Fibroblast of skin of right quadriceps (primary cell): ENCODE measurements around the gene GABBR2.
"Not testable (repeated sequence)": the region's sequence is repeated elsewhere in the genome, so short reads cannot be mapped to it uniquely, and the experiment has no call there.

Experiments
- DNase-seq: peaks from one replicate; pipeline ENCODE4 v3.0.0-alpha.2; 2013

GABBR2 gene

GRCh38 chr9:98276907-98277469 is 431.7 kb downstream of the GABBR2 start:
- DNase-seq, result no peak

DNA sequence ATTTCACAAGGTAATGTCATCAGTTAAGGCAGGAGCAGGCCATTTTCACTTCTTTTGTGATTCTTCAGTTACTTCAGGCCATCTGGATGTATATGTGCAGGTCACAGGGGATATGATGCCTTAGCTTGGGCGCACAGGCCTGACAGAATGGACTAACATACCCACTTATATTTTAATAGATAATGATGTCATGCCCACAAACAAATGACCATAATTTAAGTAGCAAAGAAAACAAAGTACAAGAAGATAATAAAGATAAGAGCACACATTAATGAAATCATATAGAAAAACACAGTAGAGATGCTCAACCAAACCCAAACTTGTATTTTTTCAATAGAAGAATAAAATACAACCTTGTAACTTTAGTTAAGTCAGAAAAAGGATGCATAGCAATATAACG is 433.6 kb downstream of the GABBR2 start:
- DNase-seq, result no peak

- no peak for DNase-seq
These were observed 436.7 kb downstream of the GABBR2 start for GRCh38 chr9:98272083-98272482.

GRCh38 chr9:98271479-98271878 is 437.3 kb downstream of the GABBR2 start:
- no peak for DNase-seq

DNA sequence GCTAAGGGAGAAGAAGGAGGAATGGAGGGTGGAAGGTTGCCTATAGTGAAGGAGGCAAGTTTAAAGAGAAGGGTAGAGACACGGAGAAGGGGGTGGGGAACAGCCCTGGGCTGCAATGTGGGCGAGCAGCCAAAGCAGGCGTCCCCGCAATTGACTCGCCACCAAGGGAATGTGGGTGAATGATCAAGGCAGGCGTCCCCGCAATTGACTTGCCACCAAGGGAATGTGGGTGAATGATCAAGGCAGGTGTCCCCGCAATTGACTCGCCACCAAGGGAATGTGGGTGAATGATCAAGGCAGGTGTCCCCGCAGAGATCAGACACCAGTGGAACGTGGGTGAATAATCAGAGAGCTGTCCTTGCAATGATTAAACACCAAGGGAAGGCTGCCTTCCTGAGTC is 438.5 kb downstream of the GABBR2 start:
- DNase-seq, result not testable (repeated sequence)

GRCh38 chr9:98269652-98270051 is 439.1 kb downstream of the GABBR2 start:
- not testable (repeated sequence) for DNase-seq

DNA sequence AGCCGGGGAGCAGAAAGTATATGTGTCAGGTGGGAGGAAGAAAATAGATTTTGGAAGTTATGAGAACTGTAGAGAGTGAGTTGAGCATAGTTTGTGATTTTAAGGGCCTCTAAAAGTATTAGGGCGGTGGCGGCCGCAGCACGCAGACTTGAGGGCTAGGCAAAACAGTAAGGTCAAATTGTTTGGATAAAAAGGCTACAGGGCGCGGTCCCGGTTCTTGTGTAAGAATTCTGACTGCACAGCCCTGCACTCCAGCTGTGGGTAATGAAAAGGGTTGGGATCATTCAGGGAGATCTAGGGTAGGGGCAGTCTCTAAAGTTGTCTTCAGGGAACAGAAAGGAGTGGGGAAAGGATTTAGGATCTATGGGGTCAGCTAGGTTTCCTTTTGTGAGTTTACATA is 441.2 kb downstream of the GABBR2 start:
- not testable (repeated sequence) for DNase-seq

DNA sequence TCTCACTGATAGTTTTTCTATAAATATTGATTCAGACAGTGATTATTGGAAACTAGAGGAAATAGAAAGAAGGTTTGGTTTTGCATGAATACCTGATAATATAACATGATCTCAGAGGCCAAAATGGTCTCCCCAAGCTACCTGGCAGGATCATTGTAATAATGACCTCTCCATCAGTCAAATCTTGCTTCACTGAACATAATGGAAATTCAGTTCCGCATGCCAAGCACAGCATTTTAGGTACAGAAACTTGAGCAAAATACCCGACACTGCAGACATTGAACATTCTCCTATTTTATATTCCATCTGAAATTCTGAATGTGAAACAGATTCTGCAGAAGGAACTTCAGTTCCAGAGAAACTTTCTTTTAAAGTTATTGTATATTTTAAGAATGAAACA is 444.2 kb downstream of the GABBR2 start:
- no peak for DNase-seq

GRCh38 chr9:98263482-98264357 is 445.0 kb downstream of the GABBR2 start:
- DNase-seq, result peak; percentile 74

- DNase-seq, result no peak
These were observed 445.7 kb downstream of the GABBR2 start for GRCh38 chr9:98263080-98263479.

DNA sequence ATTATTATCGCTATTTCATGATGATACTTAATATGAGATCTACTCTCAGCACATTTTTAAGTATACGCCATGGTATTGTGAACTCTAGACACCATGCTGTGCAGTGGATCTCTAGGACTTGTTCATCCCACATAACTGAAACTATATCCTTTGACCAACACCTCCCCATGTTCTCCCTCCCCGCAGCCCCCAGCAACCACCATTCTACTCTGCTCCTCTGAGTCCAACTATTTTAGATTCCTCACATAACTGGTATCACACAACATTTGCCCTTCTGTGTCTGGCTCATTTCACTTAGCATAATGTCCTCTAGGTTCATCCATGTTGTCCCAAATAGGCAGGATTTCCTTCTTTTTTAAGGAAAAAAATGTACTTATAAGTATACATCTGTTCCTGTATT is 446.7 kb downstream of the GABBR2 start:
- DNase-seq, result no peak

- DNase-seq, result no peak
These were observed 448.1 kb downstream of the GABBR2 start for GRCh38 chr9:98260635-98261034.

DNA sequence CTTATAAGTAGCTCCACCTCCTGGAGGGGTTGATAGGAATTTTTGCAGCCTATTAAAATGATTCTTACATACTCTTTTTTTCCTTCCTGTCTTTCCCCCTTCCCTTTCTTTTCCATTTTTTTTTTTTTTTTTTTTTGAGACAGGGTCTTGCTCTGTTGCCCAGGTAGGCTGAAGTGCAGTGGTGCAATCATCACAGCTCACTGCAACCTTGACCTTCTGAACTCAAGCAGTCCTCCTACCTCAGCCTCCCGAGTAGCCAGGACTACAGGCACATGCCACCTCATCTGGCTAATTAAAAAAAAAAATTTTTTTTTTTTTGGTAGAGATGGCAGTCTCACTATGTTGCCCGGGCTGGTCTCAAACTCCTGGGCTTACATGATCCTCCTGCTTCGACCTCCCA is 448.9 kb downstream of the GABBR2 start:
- no peak for DNase-seq

- no peak for DNase-seq
These were observed 452.0 kb downstream of the GABBR2 start for GRCh38 chr9:98256756-98257155.

- DNase-seq, result peak; percentile 92
These were observed 453.0 kb downstream of the GABBR2 start, which contains the start of gene TBC1D2 for GRCh38 chr9:98255578-98256296. Gene TBC1D2 (minus strand): TSS chr9:98255649. CDS start chr9:98255541, 108 bp downstream.

DNA sequence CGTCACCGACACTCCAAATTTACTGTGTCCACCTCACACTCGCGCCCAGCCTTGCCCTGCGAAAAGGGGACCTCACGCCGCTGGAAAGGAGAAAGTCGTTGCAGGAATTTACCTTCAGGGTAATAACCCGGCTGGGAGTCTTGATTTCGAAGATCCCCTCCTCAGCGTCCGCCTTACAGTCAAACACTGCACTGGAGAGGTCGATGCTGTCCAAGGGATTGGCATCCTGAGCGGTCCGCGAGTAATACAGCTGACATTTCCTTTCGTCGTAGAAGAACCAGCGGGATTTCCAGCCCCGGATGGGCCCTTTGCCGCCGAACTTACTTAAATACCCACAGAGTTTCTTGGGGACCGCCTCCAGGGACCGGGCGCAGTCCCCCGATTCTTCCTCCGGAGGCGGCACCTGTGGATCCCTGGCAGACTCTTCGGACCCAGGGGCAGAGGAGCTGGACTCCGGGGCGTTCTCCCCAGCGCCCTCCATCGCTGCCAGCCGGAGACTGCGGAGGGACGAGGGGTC is 453.6 kb downstream of the GABBR2 start:
- peak; percentile 37 for DNase-seq

DNA sequence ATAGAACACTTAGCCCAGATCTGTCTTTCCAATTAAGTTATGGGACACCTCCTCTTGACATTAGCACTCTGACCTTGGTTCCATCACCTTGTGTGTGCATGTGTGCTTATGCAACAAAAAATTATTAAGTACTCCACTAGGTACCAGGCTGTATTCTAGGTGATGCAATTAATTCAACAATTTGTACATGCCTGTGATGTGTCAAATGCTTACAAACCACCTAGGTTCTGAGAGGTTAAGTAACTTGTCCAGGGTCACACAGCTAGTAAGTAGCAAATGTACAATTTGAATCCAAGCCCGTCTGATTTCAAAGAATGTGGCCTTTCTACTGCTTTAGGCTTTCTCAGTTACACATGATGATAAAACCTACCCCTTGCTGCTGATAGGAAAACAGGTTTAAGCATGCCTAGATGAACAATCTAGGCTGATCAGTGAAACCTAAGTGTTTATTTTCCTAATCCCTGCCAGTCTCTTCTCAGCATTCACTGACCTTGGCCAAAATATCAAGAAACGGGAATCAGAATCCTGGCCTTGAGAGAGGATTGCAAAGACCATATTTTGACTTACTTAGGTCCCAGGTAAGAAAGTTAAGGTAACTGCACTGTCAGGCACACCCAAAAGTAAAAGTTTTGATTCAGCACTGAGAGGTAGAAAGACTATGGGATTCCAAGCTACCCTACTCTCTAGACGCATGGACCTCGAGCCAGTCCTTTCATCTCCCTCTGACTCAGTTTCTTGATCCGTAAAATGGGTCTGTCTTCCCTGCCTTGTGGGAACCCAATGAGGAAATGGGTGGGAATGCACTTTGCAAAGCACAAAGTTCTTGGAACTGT is 454.3 kb downstream of the GABBR2 start:
- DNase-seq, result no peak

GRCh38 chr9:98253565-98253964 is 455.2 kb downstream of the GABBR2 start:
- DNase-seq, result no peak

- peak; percentile 80 for DNase-seq
These were observed 457.2 kb downstream of the GABBR2 start for GRCh38 chr9:98251551-98251950.

DNA sequence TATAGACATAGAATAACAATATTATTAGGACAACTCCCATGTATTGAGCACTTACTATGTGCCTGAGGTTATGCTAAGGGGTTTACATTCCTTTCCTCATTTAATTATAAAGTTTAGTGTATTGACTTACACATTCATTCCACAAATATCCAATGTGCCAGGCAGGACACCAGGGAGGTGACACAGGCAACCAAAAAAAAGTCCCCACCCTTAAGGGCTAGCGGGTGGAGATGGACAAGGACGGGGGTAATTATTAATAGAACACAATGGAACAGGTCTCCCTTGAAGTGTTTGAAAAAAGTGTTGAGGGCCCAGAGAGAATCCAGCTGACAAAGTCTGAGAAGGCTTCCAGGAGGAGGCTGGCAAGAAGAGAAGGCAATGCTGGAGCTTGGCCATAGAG is 459.0 kb downstream of the GABBR2 start:
- no peak for DNase-seq

DNA sequence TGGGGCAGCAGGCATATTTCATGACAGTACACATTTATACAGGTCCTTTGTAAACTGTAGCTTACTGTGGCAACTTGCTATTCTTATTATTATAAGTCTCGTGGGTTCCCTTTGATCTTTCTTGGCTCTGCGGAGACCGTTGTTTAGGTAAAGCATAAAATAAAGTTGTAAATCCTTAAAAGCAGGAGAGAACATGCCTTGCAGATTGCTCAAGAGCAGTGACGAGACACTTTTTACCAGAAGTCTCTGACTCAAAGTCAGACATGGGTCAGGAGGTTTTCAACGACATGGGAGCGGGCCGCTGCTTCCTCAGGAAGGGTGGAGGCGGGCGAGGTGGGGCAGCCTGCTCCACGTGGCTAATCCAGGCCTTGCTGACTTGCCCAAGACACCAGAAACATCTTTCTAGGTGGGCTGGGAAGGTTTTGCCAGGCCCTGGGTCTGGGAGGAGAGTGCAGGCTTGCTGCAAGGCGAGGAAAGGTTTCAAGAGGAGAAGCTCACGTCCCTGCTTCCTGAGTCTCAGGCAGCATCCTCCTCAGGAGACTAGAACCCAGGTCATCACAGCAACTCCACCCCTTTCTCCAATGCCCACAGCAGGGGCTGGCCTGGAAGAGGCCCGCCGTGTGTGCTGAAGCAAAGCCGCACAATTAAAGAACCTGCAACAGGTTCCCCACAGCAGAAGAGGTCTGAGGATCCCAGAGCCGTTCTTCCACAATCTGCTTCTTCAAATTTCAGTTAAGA is 459.8 kb downstream of the GABBR2 start:
- peak; percentile 93 for DNase-seq
